HFFc6 (cell line): ENCODE results near the gene ATP8A1. TPM values are rescaled to one million over a fixed set of nuclear protein-coding genes. Genes with fewer than 3 reads are reported as not detected.

Source experiments
- DNase-seq: peaks from one replicate; pipeline ENCODE4 v3.0.0-alpha.2; 2018
- H3K27ac Mint-ChIP-seq: 2 replicates; pipeline ENCODE4 v1.8.0; 2020; ENCODE audit warnings: mild to moderate bottlenecking, mixed read lengths
- H3K27me3 Mint-ChIP-seq: 2 replicates; pipeline ENCODE4 v1.8.0; 2021; ENCODE audit warnings: mild to moderate bottlenecking, moderate library complexity, mixed read lengths; ENCODE audit not compliant: insufficient read depth
- H3K36me3 Mint-ChIP-seq: 2 replicates; pipeline ENCODE4 v1.8.0; 2021; ENCODE audit warnings: low read depth, mixed read lengths
- H3K4me1 Mint-ChIP-seq: 2 replicates; pipeline ENCODE4 v1.8.0; 2020; ENCODE audit warnings: low read depth, mixed read lengths
- H3K4me3 Mint-ChIP-seq: 2 replicates; pipeline ENCODE4 v1.8.0; 2020; ENCODE audit warnings: mild to moderate bottlenecking, moderate library complexity, mixed read lengths
- H3K9me3 Mint-ChIP-seq: 2 replicates; pipeline ENCODE4 v1.8.0; 2020; ENCODE audit warnings: mild to moderate bottlenecking, mixed read lengths
- CTCF ChIP-seq: fragments of 200-600 bp; sonication (generic); IDR thresholded peaks from 2 replicates; pipeline ENCODE4 v1.5.0; 2021; ENCODE audit warnings: antibody characterized with exemption, mild to moderate bottlenecking
- total RNA-seq, 6 experiments: library from RNA; stranded (reverse); fragmentation: NEBNext Ultra II Directional; extraction: Animal tissue kit (Norgen Biotek cat#: 25700); gene quantifications; 2 replicates in 1 of 6; 3 replicates in 5 of 6; pipeline ENCODE4 v1.2.3, GENCODE V29; 2021

The ATP8A1 gene
- total RNA-seq, 6 experiments from 2014 or later = 0.03 to 0.28 (median 0.11) TPM

- Mint-ChIP-seq H3K4me3 (peak overlapping the region; percentile 53), H3K4me1 (no peaks in the 10 kb centered on the region), H3K9me3 (no peaks in the 10 kb centered on the region; the same call in 1 of the 2 replicates), H3K27me3 (no peaks in the 10 kb centered on the region), H3K27ac (no peak overlapping the region), H3K36me3 (no peaks in the 10 kb centered on the region)
- TF ChIP-seq CTCF = no peak
- DNase-seq = no peak
Observed at GRCh38 chr4:42359711-42360110, 297.2 kb downstream of the ATP8A1 start.

Other genes starting within 250 kb of the ATP8A1 start
- gene GRXCR1, start 235.6 kb upstream of the ATP8A1 start, total RNA-seq = not detected